Kidney epithelial cell (primary cell): Measurements from ENCODE around the gene DCLK3. TPM values are rescaled to one million over a fixed set of nuclear protein-coding genes. Genes with fewer than 3 reads are reported as not detected.
A peak's percentile ranks its signal among the peaks of the same experiment; 100 is the strongest.

ENCODE experiments used
- DNase-seq: peaks from one replicate; pipeline ENCODE4 v3.0.0-alpha.2; 2010; ENCODE audit warnings: low read depth
- H3K27me3 ChIP-seq: 2 replicates; pipeline ENCODE4 v1.6.0; 2011; ENCODE audit warnings: low read length; ENCODE audit not compliant: control insufficient read depth, insufficient read depth
- H3K36me3 ChIP-seq: 2 replicates; pipeline ENCODE4 v1.5.1; 2011; ENCODE audit warnings: low read length; ENCODE audit not compliant: control insufficient read depth, insufficient read depth
- H3K4me3 ChIP-seq: 2 replicates; pipeline ENCODE4 v1.5.1; 2011; ENCODE audit warnings: low read depth, mild to moderate bottlenecking, control low read depth, low read length
- CTCF ChIP-seq: IDR thresholded peaks from 2 replicates; pipeline ENCODE4 v1.5.1; 2011; ENCODE audit warnings: mild to moderate bottlenecking, moderate library complexity, low read length, control low read depth, inconsistent platforms; ENCODE audit not compliant: insufficient read depth, poor library complexity, severe bottlenecking
- total RNA-seq: library from RNA; depleted of rRNA; stranded (reverse); fragments of >200 nt; gene quantifications from 2 replicates; pipeline ENCODE4 v1.2.3, GENCODE V29; 2015

DCLK3 gene
- total RNA-seq, 1 donor from 2014 or later: 0.04 TPM

GRCh38 chr3:36803091-36803791 is 38.9 kb upstream of the DCLK3 start:
- DNase-seq: no peak
- Histone ChIP-seq H3K36me3 (no peaks in the 10 kb centered on the region), H3K27me3 (no peaks in the 10 kb centered on the region), H3K4me3 (no peak overlapping the region)
- TF ChIP-seq CTCF: no peak

GRCh38 chr3:36800533-36801116 is 36.3 kb upstream of the DCLK3 start:
- no peak overlapping the region for H3K4me3 ChIP-seq
- DNase-seq: no peak
- no peak for TF ChIP-seq CTCF
- no peaks in the 10 kb centered on the region for H3K36me3 ChIP-seq
- no peaks in the 10 kb centered on the region for H3K27me3 ChIP-seq

GRCh38 chr3:36796881-36797280 is 32.5 kb upstream of the DCLK3 start:
- DNase-seq: peak; percentile 16
- no peak for TF ChIP-seq CTCF
- Histone ChIP-seq H3K36me3 (no peaks in the 10 kb centered on the region), H3K27me3 (no peaks in the 10 kb centered on the region), H3K4me3 (no peak overlapping the region)

GRCh38 chr3:36796161-36796560 is 31.8 kb upstream of the DCLK3 start:
- TF ChIP-seq CTCF: no peak
- Histone ChIP-seq H3K4me3 (no peak overlapping the region), H3K36me3 (no peaks in the 10 kb centered on the region), H3K27me3 (peaks cover under 1% of the 10 kb centered on the region)
- DNase-seq: no peak

GRCh38 chr3:36795622-36796021 is 31.3 kb upstream of the DCLK3 start:
- no peak for DNase-seq
- H3K36me3 ChIP-seq: no peaks in the 10 kb centered on the region
- H3K27me3 ChIP-seq: peaks cover 3% of the 10 kb centered on the region
- H3K4me3 ChIP-seq: no peak overlapping the region
- no peak for TF ChIP-seq CTCF

GRCh38 chr3:36792342-36792741 is 28.0 kb upstream of the DCLK3 start:
- TF ChIP-seq CTCF: peak; percentile 53
- no peak for DNase-seq
- H3K27me3 ChIP-seq: peaks cover 3% of the 10 kb centered on the region
- H3K36me3 ChIP-seq: no peaks in the 10 kb centered on the region
- no peak overlapping the region for H3K4me3 ChIP-seq
